Renal cortex interstitium (tissue), 15 donors: Measurements from ENCODE around the gene GRIN2C. TPM values are rescaled to one million over a fixed set of nuclear protein-coding genes. Genes with fewer than 3 reads are reported as not detected.
"Not testable (repeated sequence)": the region's sequence is repeated elsewhere in the genome, so short reads cannot be mapped to it uniquely, and the experiment has no call there.

Experiments
- DNase-seq, 11 donors: peaks; one replicate each; pipeline ENCODE4 v3.0.0-alpha.2; 2013; ENCODE audit warnings: low read depth in 9 of 11, low spot score in 4 of 11; ENCODE audit errors: extremely low read depth in 1 of 11
- long read RNA-seq, 16 experiments: transcript quantifications; one replicate each; lab custom pipeline, GENCODE V29; 2026
- polyA plus RNA-seq, 3 donors: library from polyadenylated mRNA; unstranded; fragments of 120-200 nt; gene quantifications; one replicate each; pipeline ENCODE4 v1.2.1, GENCODE V29; 2013; ENCODE audit not compliant: insufficient read length in 3 of 3

Gene GRIN2C
- under 1 TPM; 0.16 to 0.36 (median 0.32) TPM for polyA plus RNA-seq
- long read RNA-seq, donor 1: 0 reads
- long read RNA-seq, donor 2: 0 reads
- long read RNA-seq, donor 3: 0 reads
- long read RNA-seq, donor 4: 0 reads
- long read RNA-seq, donor 5: 0 reads
- long read RNA-seq, donor 6: 0 reads
- long read RNA-seq, donor 7: 0 reads
- long read RNA-seq, donor 8: 0 reads
- long read RNA-seq, donor 9: 0 reads
- long read RNA-seq, donor 10: 0 reads
- long read RNA-seq, donor 11: 0 reads
- long read RNA-seq, donor 12: 0 reads
- long read RNA-seq, donor 13: 0 reads
- long read RNA-seq, donor 14: 0 reads
- long read RNA-seq, donor 15: 0 reads
- long read RNA-seq, donor 16: 0 reads

DNA sequence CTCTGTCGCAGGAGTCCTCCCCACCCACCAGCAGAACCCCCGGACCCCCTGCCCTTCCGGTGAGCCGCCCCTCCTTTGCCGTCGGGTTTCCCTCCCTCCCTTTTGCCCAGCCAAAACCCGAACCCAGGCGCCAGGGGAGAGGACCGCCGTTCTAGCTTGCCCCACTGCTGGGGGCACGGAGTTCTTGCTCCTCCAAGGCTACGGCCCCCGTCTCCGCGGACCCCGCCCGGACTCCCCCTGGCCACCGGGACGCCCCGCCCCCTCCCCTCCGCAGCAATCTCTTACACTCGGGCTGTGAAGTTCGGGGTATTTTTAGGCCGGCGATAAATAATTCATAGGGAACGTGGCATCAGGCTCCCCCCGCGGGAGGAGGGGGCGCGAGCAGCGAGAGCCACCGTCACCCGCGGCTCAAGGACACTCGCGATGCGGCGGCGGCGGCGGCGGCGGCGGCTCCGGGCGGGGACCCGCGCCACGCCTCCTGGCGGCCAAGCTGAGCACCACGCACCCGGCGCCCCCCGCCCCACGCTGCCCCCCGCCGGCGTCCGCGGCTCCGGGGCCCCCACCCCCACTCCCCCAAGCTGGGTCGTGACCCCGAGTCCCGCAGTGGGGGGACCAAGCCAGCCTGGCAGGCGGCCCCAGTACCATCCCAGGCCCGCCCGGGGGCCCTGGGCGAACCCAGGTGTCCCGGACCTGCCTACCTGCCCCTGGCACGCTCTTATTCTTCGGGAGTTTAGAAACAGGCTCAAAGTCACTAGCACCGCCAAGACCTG is at the start of gene GRIN2C:
TSS of gene GRIN2C (minus strand) at position 427 of the 770 bp plus-strand sequence. CDS start 4,793 bp downstream, outside the sequence.
- no peak for DNase-seq

DNA sequence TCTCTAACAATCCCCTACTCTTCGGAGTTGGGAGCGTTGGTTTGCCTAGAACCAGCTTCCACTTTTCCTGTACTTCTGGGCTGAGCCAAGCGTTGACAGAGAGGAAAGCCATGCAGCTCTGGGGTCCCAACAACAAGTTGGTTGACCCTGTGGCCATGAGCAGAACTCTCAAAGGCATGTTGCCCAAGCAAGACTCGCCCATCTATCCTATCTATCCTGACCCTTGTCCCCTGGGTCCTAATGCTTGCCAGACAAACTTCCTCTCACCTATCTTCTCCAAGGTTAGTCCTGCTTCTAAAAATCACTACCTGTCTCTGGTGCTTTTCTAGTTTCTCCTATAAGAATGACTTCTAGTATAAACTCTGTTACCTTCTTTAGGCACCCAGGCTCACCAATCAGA is 49.4 kb upstream of the GRIN2C start:
- DNase-seq: not testable (repeated sequence)

DNA sequence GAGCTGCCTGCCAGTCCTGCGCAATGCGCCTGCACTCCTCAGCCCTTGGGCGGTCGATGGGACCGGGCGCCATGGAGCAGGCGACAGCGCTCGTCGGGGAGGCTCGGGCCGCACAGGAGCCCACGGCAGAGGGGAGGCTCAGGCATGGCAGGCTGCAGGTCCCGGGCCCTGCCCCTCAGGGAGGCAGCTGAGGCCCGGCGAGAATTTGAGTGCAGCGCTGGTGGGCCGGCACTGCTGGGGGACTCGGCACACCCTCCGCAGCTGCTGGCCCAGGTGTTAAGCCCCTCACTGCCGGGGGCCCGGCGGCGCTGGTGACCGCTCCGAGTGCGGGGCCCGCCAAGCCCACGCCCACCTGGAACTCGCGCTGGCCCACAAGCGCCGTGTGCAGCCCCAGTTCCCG is 47.3 kb upstream of the GRIN2C start:
- no peak for DNase-seq

DNA sequence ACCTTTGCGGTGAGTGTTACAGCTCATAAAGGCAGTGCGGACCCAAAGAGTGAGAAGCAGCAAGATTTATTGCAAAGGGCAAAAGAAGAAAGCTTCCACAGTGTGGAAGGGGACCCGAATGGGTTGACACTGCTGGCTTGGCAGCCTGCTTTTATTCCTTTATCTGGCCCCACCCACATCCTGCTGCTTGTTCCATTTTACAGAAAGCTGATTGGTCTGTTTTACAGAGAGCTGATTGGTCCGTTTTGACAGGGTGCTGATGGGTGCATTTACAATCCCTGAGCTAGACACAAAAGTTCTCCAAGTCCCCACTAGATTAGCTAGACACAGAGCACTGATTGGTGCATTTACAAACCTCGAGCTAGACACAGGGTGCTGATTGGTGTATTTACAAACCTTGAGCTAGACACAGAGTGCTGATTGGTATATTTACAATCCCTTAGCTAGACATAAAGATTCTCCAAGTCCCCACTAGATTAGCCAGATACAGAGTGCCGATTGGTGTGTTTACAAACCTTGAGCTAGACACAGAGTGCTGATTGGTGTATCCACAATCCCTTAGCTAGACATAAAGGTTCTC is 46.6 kb upstream of the GRIN2C start:
- not testable (repeated sequence) for DNase-seq

DNA sequence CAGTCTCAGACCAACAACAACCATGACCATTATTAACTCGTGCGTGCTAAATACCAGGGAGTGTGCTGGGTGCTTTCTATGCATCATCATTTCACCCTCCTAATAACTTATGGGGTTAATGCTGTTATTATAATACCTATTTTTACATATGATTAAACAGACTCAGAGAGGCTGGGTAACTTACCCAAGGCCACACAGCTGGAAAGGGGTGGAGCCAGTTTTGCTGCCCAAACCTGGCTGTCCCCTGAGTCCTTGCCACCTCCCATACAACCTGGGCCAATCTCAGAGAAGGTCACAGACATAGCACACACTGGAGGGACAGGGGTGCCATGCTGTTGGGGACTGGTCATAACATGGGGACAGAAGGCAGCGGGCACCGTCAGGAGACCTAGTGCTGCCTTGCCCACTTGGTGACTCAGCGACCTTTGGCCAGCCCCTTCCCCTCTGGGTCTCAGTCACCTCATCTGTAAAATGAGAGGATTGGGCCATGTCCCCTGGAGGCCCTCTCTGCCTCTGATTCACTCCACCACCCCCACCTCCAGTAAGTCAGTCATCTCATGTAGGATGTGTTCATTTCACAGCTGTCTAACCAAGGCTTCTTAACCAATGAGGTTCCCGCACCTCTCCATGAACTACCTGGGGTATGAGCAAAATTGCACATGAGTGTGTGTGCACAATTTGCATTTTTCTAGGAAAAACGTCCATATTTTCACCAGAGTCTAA is 45.2 kb upstream of the GRIN2C start:
- no peak for DNase-seq

DNA sequence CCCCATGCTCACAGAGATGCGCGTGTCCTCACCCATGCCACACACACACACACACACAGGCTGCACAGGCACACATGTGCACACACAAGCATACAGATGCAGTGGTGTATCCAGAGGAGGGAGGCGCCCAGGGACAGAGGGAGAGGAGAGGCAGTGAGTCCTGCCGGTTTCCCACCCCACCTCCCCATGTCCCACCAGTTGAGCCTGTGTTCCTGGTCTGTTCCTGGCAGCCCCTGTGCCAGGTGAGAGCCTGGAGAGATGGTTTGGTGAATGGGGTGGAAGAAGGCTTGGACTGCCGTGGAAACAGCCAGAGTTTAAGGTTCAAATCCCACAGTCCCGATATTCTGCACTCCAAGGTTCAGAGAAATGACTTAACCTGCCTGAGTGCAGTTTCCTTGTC is 44.0 kb upstream of the GRIN2C start:
- no peak for DNase-seq

DNA sequence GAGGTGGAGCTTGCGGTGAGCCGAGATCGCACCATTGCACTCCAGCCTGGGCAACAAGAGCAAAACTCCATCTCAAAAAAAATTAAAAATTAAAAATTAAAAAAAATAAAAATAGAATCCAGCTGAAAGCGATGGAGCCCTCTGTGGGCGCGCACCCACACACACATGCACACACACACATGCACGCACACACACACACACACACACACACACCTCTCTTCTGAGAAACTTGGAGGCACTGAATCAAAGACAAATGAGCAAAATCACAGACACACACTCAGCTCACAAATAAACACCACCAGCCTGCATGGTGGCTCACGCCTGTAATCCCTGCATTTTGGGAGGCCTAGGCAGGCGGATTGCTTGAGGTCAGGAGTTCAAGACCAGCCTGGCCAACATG is 43.3 kb upstream of the GRIN2C start:
- no peak for DNase-seq

DNA sequence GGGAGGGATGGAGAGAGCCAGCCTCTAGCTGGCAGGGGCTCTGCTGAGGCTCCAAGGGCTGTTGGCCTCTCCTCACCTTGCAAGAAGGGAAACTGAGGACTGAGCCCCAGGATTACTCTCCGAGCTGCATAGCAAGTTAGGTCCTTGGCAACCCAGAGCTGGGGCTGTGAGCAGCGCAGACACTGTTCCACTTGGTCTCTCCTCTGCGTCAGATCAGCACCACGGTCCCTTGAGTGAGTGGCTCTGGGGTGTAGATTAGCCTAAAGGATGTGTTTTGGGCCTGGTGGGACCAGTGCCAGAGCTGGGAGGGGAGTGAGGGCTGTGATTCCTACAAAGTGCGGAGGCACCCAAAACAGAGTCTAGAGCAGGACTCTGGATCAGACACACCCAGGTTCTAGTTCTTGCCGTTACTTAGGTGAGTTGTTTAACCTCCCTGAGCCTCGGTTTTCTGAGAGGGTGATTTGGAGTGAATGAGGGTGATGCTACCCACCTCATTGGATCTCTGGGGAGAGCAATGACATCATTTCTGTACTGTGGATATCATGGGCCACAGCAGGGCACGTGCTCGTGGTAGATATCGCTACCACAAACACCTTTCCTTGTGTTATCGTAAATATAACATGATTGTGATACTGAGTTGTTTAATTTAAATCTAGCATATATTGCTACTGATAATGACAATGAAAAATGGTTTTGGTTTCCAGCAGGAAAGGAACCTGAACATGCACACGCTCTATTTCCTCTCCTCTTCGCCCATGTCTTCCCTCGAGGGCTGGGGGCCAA is 41.9 kb upstream of the GRIN2C start:
- DNase-seq: no peak

DNA sequence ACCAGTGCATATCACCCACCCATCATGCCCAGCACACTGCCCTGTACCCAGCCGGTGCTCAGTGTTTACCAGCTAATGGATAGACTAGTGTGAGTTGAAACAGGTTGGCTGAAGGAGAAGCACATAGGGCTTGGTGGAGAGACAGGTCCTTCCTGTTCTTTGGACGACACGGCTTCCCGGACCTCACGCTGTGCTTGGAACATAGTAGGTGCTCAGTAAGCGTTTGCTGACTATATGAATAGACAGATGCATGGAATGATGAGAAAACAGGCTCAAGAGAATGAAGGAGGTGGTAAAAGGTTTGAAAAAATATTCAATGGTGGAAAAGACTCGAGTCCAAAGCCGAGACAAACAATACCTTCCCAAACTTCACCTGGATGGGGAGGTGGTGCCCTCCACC is 40.5 kb upstream of the GRIN2C start:
- DNase-seq: no peak

DNA sequence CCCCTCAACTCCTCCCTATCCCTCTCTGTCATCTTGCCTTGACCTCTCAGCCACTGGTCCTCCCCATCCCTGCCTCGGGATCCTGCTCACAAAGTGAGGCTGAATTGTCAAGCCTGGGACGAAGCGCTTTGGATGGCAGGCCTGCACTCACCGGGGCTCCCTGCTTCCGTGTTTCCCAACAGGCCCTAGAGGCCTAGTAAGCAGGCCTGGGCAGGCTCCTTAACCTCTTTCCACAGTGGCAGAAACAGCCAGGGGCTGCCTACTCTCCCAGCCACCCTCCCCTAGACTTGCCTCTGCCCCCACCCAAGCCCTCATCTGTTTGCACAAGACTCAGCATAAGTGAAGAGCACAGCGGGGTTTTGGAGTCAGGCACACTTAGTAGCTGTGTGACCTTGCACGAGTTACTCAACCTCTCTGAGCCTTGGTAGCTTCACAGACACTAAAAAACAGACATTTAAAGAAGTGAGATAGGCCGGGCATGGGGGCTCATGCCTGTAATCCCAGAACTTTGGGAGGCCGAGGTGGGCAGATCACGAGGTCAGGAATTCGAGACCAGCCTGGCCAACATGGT is 38.8 kb upstream of the GRIN2C start:
- no peak for DNase-seq

DNA sequence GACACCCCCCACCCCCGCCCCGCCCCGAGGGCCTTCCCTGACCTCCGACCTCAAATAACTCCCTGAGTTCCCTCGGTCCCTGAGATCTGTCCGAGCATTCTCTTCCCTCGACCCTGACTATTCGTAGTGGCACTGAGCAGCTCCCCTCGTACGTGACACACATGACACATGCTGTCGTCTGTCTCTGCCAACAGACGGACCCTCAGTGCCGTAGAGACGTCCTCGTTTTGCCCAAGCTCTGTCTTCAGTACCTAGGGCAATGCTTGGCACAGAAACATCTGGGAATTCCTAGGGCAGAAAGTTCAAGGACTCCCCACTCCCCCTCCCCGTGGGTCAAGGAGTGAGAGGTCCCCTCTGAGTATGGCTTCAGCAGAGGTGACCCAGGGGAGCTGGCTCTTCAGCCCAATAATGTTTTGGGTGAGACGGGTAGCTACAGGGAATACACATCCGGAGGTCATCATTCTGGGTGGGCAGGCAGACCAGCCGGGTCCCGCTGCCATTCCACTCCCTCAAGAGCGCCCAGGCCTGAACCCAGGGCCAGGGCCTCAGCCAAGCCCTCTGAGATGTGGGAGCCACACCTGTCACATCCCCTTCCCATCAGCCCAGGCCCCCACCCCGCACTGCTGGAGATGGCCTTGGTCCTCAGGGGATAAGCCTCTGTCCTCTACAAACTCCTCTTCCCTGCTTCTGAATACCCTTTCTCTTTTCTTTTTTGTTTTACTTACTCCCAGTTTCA is 34.4 kb upstream of the GRIN2C start:
- no peak for DNase-seq

DNA sequence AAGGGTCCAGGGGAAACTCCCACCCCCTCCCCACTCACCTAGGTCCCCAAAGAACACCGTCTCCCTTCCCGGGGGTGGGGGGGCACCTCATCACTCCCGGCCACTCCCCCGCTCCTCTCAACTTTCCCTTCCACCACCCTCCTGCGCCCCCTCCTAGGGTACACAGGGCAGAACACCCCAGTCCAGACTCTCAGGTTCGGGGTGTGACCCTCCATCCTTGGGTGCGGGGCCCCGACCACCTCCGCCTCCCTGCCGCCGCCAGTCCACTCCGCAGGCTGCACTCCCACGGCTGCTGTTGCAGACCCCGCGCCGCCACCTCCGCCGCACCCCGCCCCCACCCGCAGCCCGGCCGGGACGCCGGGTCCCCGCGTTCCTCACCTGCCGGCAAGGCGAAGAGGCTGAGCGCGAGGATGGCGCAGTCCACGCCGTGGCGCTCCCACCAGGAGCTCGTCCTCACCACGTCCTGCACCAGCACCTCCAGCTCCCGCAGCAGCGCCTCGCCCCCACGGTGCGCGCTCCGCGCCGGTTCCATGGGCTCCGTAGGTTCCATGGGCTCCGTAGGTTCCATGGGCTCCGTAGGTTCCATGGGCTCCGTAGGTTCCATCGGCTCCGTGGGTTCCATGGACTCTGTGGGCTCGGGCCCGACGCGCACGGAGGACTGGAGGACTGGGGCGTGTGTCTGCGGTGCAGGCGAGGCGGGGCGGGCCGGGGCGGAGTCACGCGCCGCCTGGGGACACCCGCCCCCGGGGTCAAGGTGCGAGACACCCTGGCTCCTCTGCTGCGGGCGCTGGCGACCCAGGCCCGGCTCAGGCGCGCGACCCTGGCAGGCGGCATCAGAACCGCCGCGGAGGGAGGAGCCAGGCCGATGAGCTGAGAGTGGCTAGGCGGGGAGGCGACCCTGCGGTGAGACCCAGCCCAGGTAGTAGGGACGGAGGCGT is 33.6 kb upstream of the GRIN2C start, which contains the start of gene FADS6:
TSS of gene FADS6 (minus strand) at position 660 of the 938 bp plus-strand sequence. CDS start at position 622, 38 bp downstream.
- DNase-seq: no peak

DNA sequence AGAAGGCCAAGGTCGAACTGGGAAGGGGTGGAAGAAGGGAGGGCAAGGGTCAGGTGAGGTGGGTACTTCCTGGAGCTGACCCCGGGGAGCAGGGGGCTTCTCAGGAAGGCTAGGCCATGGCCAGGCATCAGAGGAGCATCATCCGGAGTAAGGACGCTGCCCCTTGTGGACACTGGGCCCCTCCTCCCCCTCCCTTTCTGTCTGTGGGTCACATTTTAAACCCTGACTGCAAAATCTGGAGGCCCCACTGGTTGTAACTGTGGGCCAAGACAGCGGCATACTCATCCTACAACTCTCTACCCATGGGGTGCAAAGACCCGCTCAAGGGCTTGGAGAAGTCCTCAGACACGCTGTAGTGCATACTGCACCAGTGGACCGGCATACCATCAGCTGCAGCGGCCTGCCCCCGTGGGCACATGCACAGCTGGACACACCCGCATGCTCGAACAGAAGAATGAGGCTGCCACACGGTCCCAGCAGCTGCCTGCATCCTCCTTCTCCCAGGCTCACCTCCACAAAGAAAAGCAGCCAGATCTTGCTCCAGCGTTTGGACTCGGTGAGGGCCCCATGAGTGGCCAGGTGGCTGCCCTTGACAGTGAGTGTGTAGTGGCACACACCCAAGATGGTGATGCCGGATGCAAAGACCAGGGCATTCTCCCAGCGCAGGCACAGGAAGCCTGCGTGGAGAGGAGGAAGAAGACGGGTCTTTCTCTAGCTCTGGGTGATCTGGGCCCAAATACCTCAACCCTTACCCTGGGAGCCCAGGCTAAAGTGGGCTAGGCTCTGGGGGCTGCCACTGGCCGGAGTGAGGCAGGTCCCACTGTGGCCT is 32.5 kb upstream of the GRIN2C start:
- no peak for DNase-seq

DNA sequence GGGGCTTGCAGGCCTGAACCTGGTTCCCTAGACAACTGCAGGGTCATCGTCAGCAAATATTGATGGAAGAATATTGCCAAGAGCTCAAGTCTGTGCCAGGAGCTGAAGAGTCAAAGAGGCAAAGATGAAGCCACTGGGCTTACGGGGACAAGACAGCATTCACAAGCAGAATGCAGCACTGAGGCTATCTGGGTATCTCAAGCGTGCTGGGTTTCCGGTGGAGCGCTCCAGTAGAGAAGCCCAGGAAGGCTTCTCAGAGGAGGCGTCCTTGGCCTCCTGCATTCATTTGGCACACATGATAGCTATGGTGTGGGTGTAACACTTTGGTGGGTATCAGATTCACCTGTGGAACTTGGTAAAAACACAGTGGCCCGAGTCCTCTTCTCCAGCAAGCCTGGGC is 30.9 kb upstream of the GRIN2C start:
- no peak for DNase-seq

DNA sequence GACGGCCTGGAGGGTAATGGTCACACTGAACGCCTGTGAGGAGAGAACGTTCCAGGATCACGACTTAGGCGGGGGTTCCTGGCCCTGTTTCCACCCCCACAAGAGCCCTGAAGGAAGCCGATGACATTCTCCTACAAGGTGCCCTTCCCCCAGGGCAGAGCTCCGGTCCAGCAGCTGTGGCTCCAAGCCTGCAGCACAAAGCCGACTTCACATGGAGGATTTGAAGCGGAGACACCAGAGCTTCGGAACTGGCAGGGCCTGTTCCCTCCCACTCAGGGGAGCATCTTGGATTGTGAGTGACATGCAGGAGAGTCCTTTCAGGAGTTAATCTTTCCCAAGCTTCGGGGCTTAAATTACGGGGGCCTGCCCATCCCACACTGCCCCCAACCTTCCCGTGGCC is 28.8 kb upstream of the GRIN2C start:
- peak in 2 of 11 donors; percentile 20 to 26 for DNase-seq

DNA sequence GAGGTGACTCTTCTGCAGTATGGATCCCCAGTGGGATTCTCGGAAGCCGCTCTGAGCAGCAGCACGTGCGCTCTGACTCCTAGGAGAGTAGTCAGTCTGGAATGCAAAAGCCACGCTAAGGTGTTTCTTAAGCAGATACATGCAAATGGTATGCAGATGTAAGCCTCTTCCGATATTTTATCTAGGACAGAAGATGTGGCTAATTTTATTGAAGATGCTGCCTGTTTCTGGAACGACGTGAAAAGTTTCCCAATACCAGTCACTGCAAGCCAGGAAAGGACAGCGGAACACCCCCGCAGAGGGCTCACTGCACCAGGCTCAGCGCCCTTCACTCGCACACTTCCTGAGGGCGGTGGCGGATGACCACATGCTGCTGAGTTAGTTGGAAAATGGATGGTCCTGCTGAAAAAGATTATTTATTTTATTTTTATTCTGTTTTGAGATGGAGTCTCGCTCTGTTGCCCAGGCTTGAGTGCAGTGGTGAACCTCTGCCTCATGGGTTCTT is 23.6 kb upstream of the GRIN2C start:
- no peak for DNase-seq
